HFF-Myc (cell line): ENCODE measurements around the gene DPF3.

Source experiments
- DNase-seq: peaks from one replicate; pipeline ENCODE4 v3.0.0-alpha.2; 2011; ENCODE audit warnings: low read depth; ENCODE audit errors: extremely low read depth
- H3K4me3 ChIP-seq: replicated peaks from 2 replicates; pipeline ENCODE4 v1.5.1; 2011; ENCODE audit warnings: low read depth, mild to moderate bottlenecking, control low read depth, low read length
- TF ChIP-seq, protein P1 (sequence below): IDR thresholded peaks from 2 replicates; pipeline ENCODE4 v1.5.1; 2012; ENCODE audit warnings: mild to moderate bottlenecking, low read depth, low read length, control low read depth; ENCODE audit errors: missing control alignments

Gene DPF3

GRCh38 chr14:72781561-72782508 is 112.1 kb downstream of the DPF3 start:
- TF ChIP-seq, protein P1, sequence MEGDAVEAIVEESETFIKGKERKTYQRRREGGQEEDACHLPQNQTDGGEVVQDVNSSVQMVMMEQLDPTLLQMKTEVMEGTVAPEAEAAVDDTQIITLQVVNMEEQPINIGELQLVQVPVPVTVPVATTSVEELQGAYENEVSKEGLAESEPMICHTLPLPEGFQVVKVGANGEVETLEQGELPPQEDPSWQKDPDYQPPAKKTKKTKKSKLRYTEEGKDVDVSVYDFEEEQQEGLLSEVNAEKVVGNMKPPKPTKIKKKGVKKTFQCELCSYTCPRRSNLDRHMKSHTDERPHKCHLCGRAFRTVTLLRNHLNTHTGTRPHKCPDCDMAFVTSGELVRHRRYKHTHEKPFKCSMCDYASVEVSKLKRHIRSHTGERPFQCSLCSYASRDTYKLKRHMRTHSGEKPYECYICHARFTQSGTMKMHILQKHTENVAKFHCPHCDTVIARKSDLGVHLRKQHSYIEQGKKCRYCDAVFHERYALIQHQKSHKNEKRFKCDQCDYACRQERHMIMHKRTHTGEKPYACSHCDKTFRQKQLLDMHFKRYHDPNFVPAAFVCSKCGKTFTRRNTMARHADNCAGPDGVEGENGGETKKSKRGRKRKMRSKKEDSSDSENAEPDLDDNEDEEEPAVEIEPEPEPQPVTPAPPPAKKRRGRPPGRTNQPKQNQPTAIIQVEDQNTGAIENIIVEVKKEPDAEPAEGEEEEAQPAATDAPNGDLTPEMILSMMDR, result no peak
- no peak for DNase-seq
- no peak overlapping the region for H3K4me3 ChIP-seq

- TF ChIP-seq, protein P1, result no peak
- no peak for DNase-seq
- H3K4me3 ChIP-seq, result no peak overlapping the region
Observed at GRCh38 chr14:72780751-72781150, 113.2 kb downstream of the DPF3 start.

GRCh38 chr14:72779679-72780078 is 114.2 kb downstream of the DPF3 start:
- no peak for DNase-seq
- no peak overlapping the region for H3K4me3 ChIP-seq
- TF ChIP-seq, protein P1, result no peak

GRCh38 chr14:72777636-72778035 is 116.3 kb downstream of the DPF3 start:
- H3K4me3 ChIP-seq, result no peak overlapping the region
- TF ChIP-seq, protein P1, result no peak
- DNase-seq, result no peak

- TF ChIP-seq, protein P1, result no peak
- no peak for DNase-seq
- no peak overlapping the region for H3K4me3 ChIP-seq
Observed at GRCh38 chr14:72776701-72777261, 117.1 kb downstream of the DPF3 start.

DNA sequence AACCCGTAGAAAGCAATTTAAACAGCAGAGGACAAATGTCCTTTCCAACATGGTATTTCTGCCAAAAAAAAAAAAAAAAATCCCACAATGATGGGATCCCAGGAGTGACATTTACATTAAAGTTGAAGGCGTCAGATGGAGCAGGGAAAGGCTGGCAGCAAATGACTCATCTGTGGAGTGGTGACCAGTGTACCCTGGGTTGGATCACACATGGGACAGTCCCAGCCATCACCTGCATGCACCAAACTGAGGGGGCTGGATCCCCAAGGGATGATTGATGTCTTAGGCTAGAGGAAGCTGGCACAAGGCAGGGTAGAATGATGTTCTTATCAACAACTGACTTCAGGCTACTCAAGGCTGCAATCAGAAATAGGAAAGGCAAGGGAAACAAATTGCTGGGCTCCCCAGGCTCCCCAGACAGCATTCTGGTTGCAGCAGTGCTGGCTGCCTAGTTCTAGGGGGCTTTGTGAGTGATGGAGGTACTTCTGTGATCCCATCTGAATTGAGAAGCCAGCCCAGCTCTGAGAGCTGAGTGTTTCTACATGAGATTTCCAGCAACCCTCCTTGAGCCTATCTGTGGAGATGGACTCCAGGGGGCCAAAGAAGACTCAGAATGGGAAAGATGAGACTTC is 117.9 kb downstream of the DPF3 start:
- no peak for DNase-seq
- TF ChIP-seq, protein P1, result no peak
- H3K4me3 ChIP-seq, result no peak overlapping the region
